IPS-NIHi7 (cell line): ENCODE data around the gene STX1A.

Experiments used
- DNase-seq: peaks from one replicate; pipeline ENCODE4 v3.0.0; 2012; ENCODE audit warnings: mixed read lengths; ENCODE audit errors: extremely low spot score

Gene STX1A

DNA sequence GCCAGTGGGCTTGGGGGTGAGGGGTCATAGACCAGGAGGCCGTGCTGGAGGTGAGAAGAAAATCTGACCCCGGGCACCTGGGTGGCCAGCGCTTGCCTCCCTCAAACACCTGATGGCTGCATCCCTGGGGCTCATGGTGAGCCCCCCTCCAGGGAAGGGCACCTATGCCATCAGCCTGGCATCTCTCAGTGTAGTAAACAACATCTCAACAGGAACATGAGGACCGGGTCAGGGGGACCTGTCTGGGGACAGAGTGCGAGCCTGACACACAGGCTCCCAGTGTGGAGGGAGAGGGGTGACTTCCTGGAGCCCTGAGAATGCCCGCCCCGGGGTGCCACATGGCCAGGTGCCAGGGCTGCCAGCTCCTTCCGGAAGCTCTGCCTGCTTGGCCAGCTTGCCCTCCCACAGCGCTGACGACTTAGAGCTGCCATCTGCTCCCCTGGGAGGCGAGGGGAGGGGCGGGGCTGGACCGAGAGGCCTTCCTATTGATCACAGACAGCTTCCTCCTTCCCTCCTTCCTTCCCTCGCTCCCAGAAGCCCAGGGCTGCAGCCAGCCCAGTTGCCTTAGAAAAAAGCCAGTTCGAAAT lies 12.3 kb downstream of the STX1A start:
- no peak for DNase-seq

DNA sequence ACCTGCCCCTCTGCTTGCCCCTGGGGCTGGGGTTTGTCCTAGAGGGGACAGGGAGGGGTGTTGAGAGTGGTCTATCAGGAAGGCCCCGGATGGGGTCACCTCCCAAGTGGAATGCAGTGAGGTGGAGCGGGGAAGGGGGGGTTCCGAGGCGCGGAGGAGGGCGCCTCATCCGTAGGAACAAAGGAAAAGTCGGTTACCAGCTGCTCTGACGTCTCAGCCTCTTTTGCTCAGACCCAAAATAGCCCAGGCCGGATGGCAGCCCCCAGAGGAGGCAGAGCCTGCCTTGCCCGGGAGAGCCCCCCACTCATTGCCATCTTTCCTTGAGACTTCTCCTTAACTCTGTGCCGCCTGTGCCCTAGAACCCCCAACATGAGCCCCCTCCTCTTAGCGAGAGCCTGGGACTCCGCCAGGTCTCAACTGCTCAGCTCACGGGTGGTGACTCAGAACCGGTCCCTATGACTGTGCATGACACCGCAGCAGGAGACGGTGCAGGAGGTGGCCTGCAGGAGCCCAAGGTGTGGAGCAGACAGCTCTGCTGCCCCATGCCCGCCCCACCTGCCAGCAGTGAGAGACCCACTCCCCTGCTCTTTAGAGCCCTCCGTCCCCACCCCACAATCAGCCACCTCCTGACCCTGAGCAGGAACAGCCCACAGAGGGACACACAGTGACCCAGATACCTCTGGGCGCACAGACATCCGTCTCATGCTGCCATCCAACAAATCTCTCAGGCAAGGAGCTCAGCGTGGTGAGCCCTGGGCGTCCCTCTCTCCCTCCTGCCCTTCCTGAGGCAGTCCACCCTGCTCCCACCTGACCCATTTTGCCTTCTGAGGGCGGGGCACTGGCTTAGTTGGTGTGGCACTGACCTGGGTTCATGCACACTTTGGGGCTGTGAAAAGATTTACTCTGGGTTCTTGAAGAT lies 13.1 kb downstream of the STX1A start:
- no peak for DNase-seq

DNA sequence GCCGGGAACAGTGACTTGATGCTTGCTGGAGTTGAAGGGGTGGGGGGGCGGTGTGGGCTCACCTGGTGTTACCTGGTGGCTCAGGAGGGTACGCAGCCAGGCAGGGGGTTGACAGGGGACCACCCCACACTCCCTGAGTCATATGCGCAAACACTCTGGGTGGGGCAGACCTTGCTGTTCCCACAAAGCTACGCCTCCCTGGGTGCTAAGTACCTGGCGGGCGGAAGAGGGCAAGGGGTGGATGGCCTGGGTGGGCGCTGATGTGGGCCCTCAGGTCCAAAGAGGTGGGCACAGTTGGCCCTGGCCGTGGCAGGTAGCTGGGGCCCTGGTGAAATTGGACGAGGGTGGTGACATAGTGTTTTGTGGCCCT lies 13.9 kb downstream of the STX1A start:
- no peak for DNase-seq

DNA sequence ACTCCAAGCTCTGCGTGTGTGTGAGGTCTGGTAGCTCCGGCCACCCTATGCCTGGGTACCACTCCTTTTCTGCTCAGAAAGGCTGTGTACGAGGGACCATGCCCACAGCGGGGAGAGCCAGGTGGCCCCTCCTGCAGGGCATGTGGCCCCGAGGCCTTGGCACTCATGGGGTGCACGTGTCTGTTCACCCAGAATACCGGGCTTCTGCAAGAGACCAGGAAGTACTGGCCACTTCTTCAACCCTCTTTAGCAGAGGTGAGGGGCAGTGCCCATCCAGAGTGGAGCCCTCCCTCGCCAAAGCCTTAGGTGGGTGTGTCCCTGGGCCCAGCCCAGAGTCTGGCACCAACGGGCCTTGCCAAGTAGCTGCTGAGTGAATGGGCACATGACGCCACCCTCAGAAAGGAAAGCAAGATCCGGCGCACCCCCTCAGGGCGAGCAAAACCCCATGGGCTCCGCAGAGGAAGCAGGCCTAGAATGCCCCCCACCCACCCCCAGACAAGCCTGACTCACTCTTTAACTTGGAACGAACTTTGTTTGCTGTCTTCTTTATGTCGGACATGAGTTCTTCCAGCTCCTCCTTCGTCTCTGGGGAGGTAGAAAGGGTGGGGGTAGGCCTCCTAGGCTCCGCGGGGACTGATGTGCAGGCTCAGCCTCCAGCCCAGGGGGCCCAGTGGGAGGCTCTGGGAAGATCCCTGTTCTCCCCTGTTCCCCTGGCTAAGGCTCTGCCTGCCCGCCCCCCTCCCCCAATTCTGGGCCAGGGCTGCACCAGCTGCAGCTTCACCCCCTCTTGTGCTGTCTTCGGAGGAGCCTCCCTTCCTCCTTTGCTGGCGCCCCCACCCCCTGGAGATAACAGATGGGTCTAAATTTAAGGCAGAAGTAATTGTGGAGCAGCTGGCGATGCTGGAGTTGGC lies 14.6 kb downstream of the STX1A start:
- no peak for DNase-seq

DNA sequence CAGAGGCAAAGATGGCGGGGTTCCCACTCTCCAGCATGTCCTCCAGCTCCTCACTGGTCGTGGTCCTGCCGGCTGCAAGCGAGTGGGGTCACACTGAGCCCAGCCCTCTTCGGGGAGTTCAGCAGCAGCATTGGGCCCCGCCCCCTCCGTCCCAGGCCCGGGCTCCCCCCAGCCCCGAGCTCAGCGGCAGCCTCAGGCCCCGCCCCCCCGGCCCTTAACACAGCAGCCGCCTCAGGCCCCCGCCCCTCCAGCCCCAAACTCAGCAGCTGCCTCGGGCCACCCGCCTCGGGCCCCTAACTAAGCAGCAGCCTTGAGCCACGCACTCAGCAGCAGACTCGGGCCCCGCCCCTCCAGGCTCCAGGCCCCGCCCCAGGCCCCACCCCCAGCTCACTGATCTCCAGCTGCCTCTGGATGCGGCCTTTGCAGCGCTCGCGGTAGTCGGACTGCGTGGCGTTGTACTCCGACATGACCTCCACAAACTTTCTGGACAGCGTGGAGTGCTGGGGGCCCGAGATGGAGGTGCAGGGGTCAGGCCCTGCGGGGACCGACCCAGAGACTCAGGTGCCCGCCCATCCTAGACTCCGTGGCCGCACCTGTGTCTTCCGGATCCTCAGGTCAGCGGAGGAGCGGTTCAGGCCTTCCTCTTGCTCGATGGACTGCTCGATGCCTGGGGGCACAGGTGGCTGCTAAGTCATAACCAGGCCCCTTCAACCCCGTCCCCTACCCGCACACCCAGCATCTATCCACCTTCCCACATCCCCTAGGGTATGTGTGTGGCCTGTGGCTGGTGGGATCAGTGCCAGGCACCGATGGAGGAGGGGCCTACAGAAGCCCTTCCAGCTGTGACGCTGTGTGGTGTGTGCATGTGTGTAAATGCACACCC lies 15.5 kb downstream of the STX1A start:
- peak; percentile 94 for DNase-seq

DNA sequence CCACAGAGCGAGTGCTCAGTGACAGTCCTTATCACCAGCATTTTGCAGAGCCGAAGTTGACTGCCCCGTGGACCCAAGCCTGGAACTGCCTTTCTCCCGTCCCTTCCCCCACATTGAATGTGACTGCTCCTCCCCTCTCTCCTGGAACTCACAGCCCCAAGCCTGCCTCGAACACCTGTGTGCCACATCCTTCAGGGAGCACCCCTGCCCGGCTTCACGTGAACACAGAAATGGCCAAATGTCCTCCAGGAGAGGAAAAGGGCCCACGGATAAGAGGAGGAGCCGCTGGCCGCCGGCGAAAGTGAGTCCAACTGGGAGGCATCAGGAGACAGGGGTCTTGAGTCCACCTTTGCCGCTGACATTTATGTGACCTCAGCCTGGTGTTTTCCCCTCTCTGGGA lies 16.2 kb downstream of the STX1A start:
- no peak for DNase-seq

DNA sequence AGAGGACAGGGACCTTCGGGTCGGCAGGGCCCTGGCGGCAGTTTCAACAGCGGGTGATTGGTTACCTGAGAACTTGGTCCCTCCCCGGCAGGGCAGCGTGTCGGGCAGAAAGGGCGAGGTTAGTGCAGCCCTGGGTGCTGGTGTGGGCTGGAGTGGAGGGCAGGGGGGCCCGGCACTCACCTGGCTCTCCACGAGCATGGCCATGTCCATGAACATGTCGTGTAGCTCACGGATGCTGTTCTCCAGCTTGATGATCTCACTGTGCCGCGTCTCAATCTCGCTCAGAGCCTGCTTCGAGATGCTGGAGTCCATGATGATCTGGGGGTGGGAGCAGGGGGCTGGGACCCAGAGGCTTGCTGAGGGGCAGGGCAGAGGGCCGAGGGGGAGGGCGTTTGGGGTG lies 16.8 kb downstream of the STX1A start:
- no peak for DNase-seq

DNA sequence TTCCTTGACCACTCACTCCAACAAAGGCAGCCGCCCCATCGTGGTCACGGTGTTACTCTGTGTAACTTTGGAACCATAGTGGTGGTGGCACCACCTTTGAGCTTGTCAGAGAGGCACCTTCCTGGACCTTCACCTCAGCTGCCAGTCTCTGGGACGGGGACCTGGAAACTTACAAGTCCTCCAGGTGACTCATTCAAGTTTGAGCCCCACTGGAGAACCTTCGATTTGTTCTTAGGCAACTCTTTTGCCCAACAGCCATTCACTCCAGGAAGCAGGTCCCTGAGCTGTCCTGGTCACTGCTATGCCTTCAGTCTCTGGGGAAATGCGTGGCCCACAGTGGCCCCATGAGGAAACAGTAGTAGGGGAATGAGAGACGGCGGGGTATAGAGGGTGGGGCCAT lies 17.2 kb downstream of the STX1A start:
- DNase-seq = no peak

DNA sequence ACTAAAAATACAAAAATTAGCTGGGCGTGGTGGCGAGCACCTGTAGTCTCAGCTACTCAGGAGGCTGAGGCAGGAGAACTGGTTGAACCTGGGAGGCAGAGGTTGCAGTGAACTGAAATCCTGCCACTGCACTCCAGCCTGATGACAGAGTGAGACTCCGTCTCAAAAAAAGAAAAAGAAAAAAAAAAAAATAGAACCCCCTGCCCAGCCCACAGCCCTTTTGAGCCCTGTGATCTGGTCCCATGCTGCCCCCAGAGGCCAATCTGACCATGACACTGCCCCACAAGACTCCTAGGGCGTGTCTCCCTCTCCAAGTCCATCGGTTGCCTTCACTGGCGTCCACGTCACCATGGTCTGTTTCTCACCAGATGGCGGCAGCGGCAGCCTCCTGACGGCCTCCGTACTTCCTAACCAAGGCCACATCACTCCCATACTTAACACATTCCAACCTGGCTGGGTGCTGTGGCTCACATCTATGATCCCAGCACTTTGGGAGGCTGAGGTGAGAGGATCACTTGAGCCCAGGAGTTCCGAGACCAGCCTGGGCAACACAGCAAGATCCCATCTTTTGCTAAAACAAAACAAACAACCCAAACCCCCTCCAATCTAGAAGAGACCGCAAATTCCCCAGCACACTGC lies 18.0 kb downstream of the STX1A start:
- peak; percentile 91 for DNase-seq

DNA sequence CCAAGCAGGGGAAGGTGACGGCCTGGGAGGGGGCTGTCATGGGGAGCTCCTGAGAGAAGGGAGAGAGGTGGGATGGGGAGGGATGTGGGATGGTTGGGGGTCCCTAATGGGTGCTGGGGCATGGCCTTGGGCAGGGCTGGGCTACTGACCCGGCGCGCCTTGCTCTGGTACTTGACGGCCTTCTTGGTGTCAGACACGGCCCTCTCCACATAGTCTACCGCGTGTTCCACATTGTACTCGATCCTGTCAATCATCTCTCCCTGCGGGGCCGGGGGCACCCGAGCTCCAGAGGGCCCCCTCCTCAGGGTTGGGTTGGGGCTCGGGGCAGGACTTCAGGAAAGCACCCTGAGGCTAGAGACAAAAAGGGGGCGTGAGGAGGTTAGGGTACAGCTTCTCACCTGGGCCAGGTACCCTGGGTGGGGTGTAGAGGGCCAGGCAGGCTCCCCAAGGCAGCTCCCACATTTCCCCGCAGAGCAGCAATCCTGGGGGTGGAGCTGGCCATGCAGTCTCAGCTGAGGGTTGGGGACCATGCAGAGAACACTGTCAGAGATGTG lies 18.8 kb downstream of the STX1A start:
- DNase-seq = no peak

DNA sequence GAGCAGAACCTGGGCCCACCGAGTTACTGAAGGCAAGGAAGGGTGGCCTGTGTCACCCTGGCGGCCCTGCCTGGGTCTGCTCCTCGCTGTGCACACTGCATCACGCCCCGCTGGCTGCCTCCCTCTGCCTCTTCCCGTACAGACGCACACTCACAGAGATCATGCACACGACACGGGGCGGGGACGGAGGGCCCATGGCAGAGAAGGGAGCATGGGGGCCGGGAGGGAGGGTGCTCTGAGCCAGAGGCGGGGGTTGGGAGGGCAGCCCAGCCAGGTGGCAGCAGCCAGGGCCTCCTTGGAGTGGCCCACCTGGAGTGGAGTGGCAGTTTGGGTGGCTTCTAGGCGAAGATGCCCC lies 19.4 kb downstream of the STX1A start:
- DNase-seq = no peak

DNA sequence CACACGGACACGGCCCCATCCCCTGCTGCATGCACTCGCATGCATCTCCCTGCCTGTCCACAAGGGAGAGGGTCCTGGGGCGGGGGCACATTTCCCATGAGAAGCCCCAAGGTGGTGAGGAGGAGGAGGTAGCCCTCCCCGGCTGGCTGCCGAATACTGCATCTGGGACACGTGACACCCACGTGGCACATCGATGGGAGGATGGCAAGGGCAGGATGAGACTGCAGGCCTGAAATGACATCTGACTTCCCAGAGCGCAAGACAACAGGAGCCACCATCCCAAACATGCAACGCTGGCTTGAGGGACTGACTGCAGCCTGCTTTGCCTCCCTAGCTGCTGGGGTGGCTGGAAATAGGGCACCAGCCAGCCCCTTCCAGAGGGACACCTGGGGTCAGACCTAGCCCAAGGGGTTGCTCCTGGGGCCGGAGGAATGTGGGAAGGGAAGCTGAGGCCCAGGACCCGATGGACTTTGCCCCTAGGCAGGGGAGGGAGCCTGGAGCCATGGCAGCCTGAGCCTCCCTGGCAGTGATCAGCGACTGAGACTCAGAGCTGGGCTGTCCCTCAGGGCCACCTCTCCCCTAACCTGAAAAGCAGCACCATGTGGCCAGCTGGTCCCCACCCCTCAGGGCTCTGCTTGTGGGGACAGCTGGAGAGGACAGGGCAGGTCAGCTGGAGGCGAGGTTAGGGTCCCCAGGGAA lies 19.9 kb downstream of the STX1A start:
- no peak for DNase-seq

DNA sequence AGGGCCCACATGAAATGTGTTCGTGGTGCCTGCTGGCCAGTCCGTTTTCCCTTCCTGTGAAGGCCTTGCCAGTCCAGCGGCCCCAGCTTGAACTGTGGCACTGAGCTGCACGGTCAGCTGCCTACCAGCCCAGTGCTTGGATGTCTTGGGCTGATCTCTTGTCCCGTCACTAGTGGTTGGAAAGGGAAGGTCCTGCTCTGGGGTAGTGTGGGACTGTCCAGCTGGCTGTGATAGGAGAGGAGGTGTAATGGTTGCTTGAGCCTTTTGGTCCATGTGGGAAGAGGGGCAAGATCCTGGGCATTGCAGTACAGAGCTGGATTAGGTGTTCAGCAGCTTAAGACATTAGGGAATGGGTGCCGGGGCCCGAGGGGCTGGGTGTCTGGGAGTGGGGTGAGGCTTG lies 21.1 kb downstream of the STX1A start:
- no peak for DNase-seq

DNA sequence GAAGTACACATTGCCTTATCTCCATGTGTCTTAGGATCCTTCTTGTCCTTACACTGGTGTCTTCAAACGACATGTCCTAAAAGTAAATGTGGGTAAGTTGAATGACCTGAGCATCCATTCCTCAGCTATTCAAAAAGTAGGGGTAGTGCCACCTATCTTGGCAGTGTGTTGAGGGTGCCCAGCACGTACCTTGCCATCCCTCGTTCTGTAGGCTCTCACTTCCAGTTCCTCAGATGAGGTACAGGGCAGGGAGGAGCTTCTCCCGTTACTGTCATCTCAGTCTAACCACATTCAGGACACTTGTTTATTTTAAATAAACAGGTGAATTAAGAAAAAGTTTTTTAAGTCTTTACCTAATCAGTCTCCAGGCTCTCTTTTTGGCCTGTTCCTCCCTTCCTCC lies 23.1 kb downstream of the STX1A start:
- DNase-seq = no peak

DNA sequence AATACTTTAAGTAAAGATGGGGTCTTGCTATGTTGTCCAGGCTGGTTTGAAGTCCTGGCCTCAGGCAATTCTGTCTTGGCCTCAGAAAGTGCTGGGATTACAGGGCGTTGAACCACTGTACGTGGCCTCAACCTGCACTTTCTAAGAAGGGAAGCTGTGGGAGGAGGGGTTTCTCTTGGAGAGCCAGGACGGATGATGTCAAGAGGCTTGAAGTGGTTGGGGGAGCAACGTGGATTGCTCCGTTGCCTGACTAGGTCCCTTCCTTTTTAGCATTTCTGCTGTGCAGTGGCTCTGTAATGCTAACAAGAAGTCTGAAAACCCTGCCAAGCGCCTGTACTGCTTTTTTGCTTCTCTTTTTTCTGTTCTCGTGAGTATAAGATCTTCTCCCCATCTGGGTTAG lies 28.8 kb downstream of the STX1A start:
- no peak for DNase-seq

DNA sequence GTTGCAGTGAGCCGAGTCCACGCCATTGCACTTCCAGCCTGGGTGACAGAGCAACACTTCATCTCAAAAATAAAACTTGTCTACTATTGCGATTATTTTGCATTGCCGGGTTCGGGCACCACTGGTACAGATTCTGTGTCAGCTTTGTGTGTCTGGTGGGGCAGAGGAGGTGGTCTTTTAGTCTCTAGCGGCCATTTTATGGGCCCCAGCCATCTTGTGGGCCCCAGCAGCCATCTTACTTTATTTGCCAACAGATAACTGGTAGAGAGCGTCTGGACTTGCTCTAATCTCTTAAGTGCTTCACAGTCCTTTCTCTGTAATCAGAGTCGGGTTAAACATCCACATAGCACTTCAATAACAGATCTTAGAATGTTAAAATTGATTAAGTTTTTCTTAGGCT lies 31.2 kb downstream of the STX1A start:
- no peak for DNase-seq

DNA sequence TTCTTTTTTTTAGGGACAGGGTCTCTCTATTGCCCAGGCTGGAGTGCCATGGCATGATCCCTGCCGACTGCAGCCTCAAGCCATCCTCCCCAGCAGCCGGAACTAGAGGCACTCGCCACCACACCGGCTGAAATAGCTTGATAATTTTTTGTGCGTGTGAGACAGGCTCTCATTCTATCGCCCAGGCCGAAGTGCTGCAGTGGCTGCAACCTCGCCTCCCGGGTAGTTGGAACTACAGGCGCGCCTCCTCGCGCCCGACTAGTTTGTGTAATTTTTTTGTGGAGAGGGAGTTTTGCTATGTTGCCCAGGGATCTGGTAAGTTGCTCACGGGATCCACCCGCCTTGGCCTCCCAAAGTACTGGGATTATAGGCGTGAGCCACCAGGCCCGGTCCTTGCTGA lies 34.2 kb downstream of the STX1A start:
- DNase-seq = no peak

DNA sequence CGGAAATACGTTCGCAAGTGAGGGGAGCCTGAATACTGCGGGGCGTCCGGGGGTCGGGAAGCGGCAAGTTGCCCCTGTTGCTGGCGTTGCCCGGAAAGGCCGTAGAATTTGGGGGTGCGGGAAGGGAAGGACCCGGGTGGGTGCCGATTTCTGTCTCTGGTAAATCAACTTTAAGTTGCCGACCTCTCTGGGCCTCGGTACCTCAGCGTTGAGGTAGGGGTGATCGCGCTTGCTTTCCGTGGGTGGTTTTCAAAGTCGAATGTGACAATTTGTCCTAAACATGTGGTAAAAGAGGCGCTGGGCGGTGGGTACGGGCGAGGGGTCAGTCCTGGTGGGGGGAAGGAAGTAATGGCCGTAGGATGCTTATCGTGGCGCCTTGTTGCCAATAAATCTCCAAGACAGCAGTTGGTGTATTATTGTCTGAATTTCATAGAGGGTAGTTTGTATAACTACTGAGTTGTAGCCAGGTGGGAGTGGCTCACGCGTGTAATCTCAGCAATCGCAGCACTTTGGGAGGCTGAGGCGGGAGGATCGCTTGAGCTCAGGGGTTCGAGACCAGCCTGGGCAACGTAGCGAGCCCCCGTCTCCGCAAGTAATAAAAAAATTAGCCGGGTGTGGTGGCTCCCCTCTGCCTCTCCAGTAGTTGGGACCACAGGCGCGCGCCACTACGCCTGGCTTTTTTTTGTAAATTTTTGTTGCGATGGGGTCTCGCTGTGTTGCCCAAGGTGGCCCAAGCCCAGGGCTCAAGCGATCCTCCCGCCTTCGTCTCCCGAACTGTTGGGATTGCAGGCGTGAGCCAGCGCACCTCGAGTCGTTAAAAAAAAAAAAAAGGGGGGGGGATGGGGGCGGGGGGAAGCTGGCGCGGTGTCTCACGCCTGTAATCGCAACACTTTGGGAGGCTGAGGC lies 35.4 kb downstream of the STX1A start:
- no peak for DNase-seq
